AG08396 (cell line): Measurements from ENCODE around the gene DDB1.

Experiments
- DNase-seq: peaks from one replicate; pipeline ENCODE4 v3.0.0; 2012; ENCODE audit warnings: low spot score, mixed read lengths

DDB1 gene

GRCh38 chr11:61297341-61297740 is 35.6 kb downstream of the DDB1 start:
- DNase-seq, result peak; percentile 48

- no peak for DNase-seq
Observed at GRCh38 chr11:61295596-61295926, 37.3 kb downstream of the DDB1 start.

- DNase-seq, result peak; percentile 81
Observed at GRCh38 chr11:61294717-61295595, 37.9 kb downstream of the DDB1 start, which contains the start of gene VWCE. Gene VWCE, minus strand, starts transcription at chr11:61295316. Its CDS starts 279 bp downstream, at chr11:61295037.

GRCh38 chr11:61293867-61294716 is 38.8 kb downstream of the DDB1 start:
- DNase-seq, result peak; percentile 66

GRCh38 chr11:61292356-61292755 is 40.5 kb downstream of the DDB1 start:
- no peak for DNase-seq

GRCh38 chr11:61290905-61291690 is 41.8 kb downstream of the DDB1 start:
- no peak for DNase-seq

GRCh38 chr11:61287338-61287977 is 45.4 kb downstream of the DDB1 start:
- no peak for DNase-seq

- no peak for DNase-seq
Observed at GRCh38 chr11:61283613-61284012, 49.3 kb downstream of the DDB1 start.

GRCh38 chr11:61281581-61282250 is 51.2 kb downstream of the DDB1 start:
- DNase-seq, result peak; percentile 89

- DNase-seq, result no peak
Observed at GRCh38 chr11:61280883-61281580, 51.9 kb downstream of the DDB1 start.

GRCh38 chr11:61279934-61280659 is 52.8 kb downstream of the DDB1 start:
- DNase-seq, result no peak

- DNase-seq, result no peak
Observed at GRCh38 chr11:61278001-61278470, 54.9 kb downstream of the DDB1 start.

- DNase-seq, result no peak
Observed at GRCh38 chr11:61277186-61278000, 55.5 kb downstream of the DDB1 start.

- no peak for DNase-seq
Observed at GRCh38 chr11:61275191-61275590, 57.7 kb downstream of the DDB1 start.

GRCh38 chr11:61274084-61274483 is 58.8 kb downstream of the DDB1 start:
- no peak for DNase-seq

GRCh38 chr11:61273178-61274078 is 59.5 kb downstream of the DDB1 start:
- DNase-seq, result no peak

- no peak for DNase-seq
Observed at GRCh38 chr11:61272731-61273130, 60.2 kb downstream of the DDB1 start.
